Activated CD8-positive, alpha-beta T cell treated with anti-CD3 and anti-CD28 coated beads, Interleukin-2, amount 10 ng/mL, durations not matched to agents 7 days and 5 days (primary cell): ENCODE results near the gene SPTAN1. TPM values are rescaled to one million over a fixed set of nuclear protein-coding genes. Genes with fewer than 3 reads are reported as not detected.
A peak's percentile ranks its signal among the peaks of the same experiment; 100 is the strongest.

Experiments used
- ATAC-seq: fragments of 150-1000 bp; cut with Tn5 transposase; one replicate; pipeline ENCODE4 v1.10.0; 2021; ENCODE audit warnings: moderate library complexity
- CTCF ChIA-PET: fragments of 350-600 bp; sonication (Branson Sonifier 250); formaldehyde crosslinking; loops from one replicate; lab custom pipeline; 2021; ENCODE audit warnings: antibody characterized with exemption; lab: Charles Lee
- POLR2A ChIA-PET: fragments of 350-600 bp; sonication (Branson Sonifier 250); formaldehyde crosslinking; loops from one replicate; lab custom pipeline; 2021; ENCODE audit warnings: antibody characterized with exemption; lab: Charles Lee
- DNase-seq: peaks from one replicate; pipeline ENCODE4 v3.0.0-alpha.2; 2020
- H3K27ac Mint-ChIP-seq: one replicate; pipeline ENCODE4 v1.8.0; 2021; ENCODE audit warnings: mild to moderate bottlenecking, mixed read lengths
- H3K27me3 Mint-ChIP-seq: one replicate; pipeline ENCODE4 v1.8.0; 2021; ENCODE audit warnings: low read depth, mixed read lengths
- H3K36me3 Mint-ChIP-seq: one replicate; pipeline ENCODE4 v1.8.0; 2021; ENCODE audit warnings: low read depth, mixed read lengths
- H3K4me1 Mint-ChIP-seq: one replicate; pipeline ENCODE4 v1.8.0; 2021; ENCODE audit warnings: low read depth, mixed read lengths
- H3K4me3 Mint-ChIP-seq: one replicate; pipeline ENCODE4 v1.8.0; 2021; ENCODE audit warnings: mild to moderate bottlenecking, mixed read lengths
- H3K9me3 Mint-ChIP-seq: one replicate; pipeline ENCODE4 v1.8.0; 2022; ENCODE audit warnings: mixed read lengths; ENCODE audit not compliant: insufficient read depth
- total RNA-seq, 2 experiments: library from RNA; stranded (reverse); gene quantifications; one replicate each; pipeline ENCODE4 v1.2.3, GENCODE V29; 2021

SPTAN1 gene
- total RNA-seq, 2 experiments from 2014 or later: 292 to 303 TPM

- H3K4me1 Mint-ChIP-seq: peaks cover 29% of the 10 kb centered on the region
- ATAC-seq: no peak
These were observed 1.3 kb downstream of the SPTAN1 start for GRCh38 chr9:128553728-128554127.

GRCh38 chr9:128554155-128554862 is 1.9 kb downstream of the SPTAN1 start:
- no peak for ATAC-seq
- H3K4me1 Mint-ChIP-seq: peaks cover 35% of the 10 kb centered on the region

More at GRCh38 chr9:128553728-128554127, 1.3 kb downstream of the SPTAN1 start:
- Mint-ChIP-seq H3K27me3 (no peaks in the 10 kb centered on the region), H3K9me3 (no peaks in the 10 kb centered on the region), H3K4me3 (no peak overlapping the region), H3K36me3 (peaks cover 7% of the 10 kb centered on the region), H3K27ac (no peak overlapping the region)
- no peak for DNase-seq
- POLR2A ChIA-PET: interaction anchor here (1.2 to 4.3 kb wide), 8 partner anchors 11 to 187 kb away, joined by 3 to 38 read pairs (median 8); partner anchors contain the start of gene GLE1
- CTCF ChIA-PET: interaction anchor here (0.6 to 1.3 kb wide), 4 partner anchors 15 to 264 kb away, joined by 3 read pairs; partner anchors contain the start of gene ENDOG

DNA sequence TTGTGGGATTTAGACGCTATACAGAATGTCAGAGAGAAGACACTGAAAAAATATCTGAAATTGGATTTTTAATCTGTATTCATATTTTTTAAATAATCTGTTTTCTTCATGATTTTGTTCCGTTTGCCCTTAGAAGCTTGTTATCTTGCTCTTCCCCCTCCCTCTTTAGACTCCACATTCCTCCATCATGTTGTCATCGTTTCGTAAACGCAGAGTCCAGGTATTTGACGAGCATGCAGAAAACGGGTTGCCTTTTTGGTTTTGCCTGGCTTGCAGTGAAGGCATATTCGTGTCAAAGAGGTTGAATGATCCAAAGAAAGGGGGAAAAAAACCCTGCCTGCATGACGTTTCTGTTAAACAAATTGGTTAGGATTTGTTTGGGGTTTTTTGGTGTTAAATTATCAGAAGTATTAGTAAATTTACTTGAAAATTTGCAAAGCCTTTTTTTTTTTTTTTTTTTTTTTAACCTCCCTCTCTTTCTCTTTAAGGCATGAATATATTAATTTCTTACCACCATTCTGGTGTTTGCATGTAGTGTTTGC is 2.9 kb downstream of the SPTAN1 start:
- Mint-ChIP-seq H3K4me3 (no peak overlapping the region), H3K4me1 (peaks cover 33% of the 10 kb centered on the region), H3K27ac (no peak overlapping the region)

More at GRCh38 chr9:128554155-128554862, 1.9 kb downstream of the SPTAN1 start:
- Mint-ChIP-seq H3K9me3 (no peaks in the 10 kb centered on the region), H3K27ac (no peak overlapping the region), H3K4me3 (no peak overlapping the region), H3K36me3 (peaks cover 10% of the 10 kb centered on the region), H3K27me3 (no peaks in the 10 kb centered on the region)
- no peak for DNase-seq
- ChIA-PET CTCF (interaction anchor here (0.6 to 1.3 kb wide), 4 partner anchors 16 to 264 kb away, joined by 3 read pairs; partner anchors contain the start of gene ENDOG), POLR2A (interaction anchor here (1.6 to 2.0 kb wide), 2 partner anchors 33 to 53 kb away, joined by 5 read pairs; no protein-coding TSS in a partner anchor)

DNA sequence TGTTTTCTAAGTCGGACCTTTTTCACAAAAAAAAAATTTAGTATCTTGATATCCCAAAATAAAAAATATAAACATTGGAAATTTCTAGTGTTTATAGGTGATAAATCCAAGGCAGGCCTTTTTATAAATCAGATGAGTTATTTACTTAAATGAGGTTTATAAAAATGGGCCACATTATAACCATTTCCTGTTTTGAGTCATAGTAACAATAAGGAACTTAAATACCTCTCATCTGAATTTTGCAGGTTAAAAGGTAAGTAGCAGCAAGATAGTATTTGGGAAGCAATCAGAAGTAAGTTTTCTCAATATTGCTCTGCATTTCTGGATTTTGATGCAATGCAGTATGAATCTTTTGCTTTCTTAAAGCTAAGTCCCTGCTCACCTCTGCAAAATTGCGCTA is 3.9 kb downstream of the SPTAN1 start:
- no peak for ATAC-seq
- H3K4me3 Mint-ChIP-seq: no peak overlapping the region
- POLR2A ChIA-PET: interaction anchor here (1.0 kb wide), 1 partner anchor 51 kb away, joined by 4 read pairs; no protein-coding TSS in a partner anchor
- CTCF ChIA-PET: interaction anchor here (0.7 to 1.2 kb wide), 2 partner anchors 117 to 466 kb away, joined by 3 read pairs; no protein-coding TSS in a partner anchor
- H3K9me3 Mint-ChIP-seq: no peaks in the 10 kb centered on the region
- peak overlapping the region; percentile 7 for H3K27ac Mint-ChIP-seq
- H3K27me3 Mint-ChIP-seq: no peaks in the 10 kb centered on the region
- peaks cover 10% of the 10 kb centered on the region for H3K36me3 Mint-ChIP-seq
- DNase-seq: no peak
- H3K4me1 Mint-ChIP-seq: peaks cover 24% of the 10 kb centered on the region

More for the DNA sequence above, 2.9 kb downstream of the SPTAN1 start:
- DNase-seq: no peak
- ChIA-PET POLR2A (interaction anchor here (1.0 kb wide), 1 partner anchor 50 kb away, joined by 4 read pairs; no protein-coding TSS in a partner anchor), CTCF (interaction anchor here (1.2 kb wide), 1 partner anchor 116 kb away, joined by 3 read pairs; no protein-coding TSS in a partner anchor)
- Mint-ChIP-seq H3K27me3 (no peaks in the 10 kb centered on the region), H3K9me3 (no peaks in the 10 kb centered on the region), H3K36me3 (peaks cover 10% of the 10 kb centered on the region)
- no peak for ATAC-seq

DNA sequence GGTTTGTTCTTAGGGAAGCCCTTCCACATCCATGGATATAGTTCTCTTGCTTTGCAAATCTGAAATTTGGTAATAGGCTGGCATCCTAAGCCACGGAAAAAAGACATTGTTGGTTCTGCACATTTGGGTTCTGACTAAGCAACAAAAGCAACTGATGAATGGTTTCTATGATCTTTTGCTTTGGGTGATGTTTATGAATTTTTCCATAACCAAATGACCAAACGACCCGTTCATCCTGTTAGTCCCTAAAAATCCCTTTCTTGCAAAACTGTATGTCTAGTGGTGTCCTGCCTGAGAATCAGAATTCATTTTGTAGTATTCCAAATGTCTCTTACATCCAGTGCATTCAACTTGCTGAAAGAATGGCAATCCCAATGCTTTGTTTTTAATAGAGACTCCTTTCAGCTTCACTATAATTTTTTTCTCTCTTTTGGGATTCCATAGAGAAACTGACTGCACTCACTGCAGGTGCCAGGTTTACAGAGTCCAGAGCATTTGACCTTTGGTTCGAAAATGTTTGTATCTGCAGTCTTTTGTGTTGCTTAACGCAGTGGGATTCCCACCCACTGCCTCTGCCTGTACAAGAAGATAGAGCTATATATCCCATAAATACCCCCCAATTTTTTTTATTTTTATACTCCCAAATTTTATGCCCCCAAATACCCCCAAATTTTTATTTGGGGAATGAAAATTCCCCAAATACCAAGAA is 4.7 kb downstream of the SPTAN1 start:
- Mint-ChIP-seq H3K4me1 (peaks cover 16% of the 10 kb centered on the region), H3K4me3 (no peak overlapping the region), H3K27ac (no peak overlapping the region), H3K27me3 (no peaks in the 10 kb centered on the region), H3K9me3 (no peaks in the 10 kb centered on the region), H3K36me3 (peaks cover 14% of the 10 kb centered on the region)
- POLR2A ChIA-PET: interaction anchor here (0.5 to 0.6 kb wide), 2 partner anchors 8 to 365 kb away, joined by 3 to 4 read pairs; no protein-coding TSS in a partner anchor
- CTCF ChIA-PET: interaction anchor here (0.7 kb wide), 1 partner anchor 465 kb away, joined by 3 read pairs; no protein-coding TSS in a partner anchor
- no peak for ATAC-seq
- no peak for DNase-seq

DNA sequence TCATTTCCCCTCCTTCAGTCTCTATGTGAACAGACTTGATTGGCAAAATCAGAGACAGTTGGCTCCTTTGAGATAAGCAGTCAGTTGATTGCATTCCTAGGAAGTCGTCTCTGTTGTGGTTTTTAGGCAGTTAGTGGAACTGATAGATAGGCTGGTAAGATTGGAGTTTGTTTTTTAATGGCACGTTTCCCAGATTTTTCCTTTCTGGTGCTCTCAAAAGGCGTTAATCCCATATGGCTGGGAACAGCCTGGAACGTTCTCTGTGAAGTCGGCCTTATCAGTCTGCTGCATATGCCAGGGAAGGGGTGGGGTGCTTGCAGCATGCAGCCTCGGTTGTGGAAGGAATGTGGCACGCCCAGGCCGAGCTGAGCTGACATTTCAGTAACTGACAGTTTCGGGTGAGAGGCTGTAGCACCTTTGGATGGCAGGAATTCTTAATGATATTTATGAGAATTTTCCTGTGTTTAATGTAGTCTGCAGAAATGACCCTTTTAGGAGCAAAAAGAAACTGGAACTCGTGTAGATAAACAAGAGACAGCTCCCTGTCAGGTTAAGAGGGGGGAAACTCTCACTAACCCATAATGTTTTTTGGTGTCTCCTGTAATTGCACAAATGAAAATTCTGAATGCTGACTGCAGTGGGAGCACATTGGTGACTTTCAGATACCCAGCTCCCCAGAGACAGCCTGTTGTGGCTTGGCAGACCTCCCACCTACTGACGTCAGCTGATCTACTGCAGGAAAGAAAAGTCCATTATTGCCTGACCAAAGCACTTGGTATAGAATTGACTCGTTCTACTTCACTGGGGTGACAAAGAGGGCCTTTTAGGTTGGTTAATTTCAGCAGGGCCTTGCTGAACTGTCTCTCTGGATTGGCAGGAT is 6.3 kb downstream of the SPTAN1 start:
- peaks cover 16% of the 10 kb centered on the region for H3K4me1 Mint-ChIP-seq
- H3K27me3 Mint-ChIP-seq: no peaks in the 10 kb centered on the region
- peak overlapping the region; percentile 74 for H3K27ac Mint-ChIP-seq
- POLR2A ChIA-PET: interaction anchor here (0.6 to 1.8 kb wide), 2 partner anchors 8 to 29 kb away, joined by 3 to 4 read pairs; no protein-coding TSS in a partner anchor
- CTCF ChIA-PET: no interaction called here
- peaks cover 18% of the 10 kb centered on the region for H3K36me3 Mint-ChIP-seq
- DNase-seq: peak; percentile 57
- peak; percentile 47 for ATAC-seq
- no peaks in the 10 kb centered on the region for H3K9me3 Mint-ChIP-seq
- H3K4me3 Mint-ChIP-seq: peak overlapping the region; percentile 39

GRCh38 chr9:128565578-128565977 is 13.2 kb downstream of the SPTAN1 start:
- DNase-seq (no peak), ATAC-seq (no peak)
- no peak overlapping the region for H3K27ac Mint-ChIP-seq
- no peak overlapping the region for H3K4me3 Mint-ChIP-seq
- H3K27me3 Mint-ChIP-seq: no peaks in the 10 kb centered on the region
- peaks cover 42% of the 10 kb centered on the region for H3K36me3 Mint-ChIP-seq
- CTCF ChIA-PET: no interaction called here
- H3K4me1 Mint-ChIP-seq: no peaks in the 10 kb centered on the region
- H3K9me3 Mint-ChIP-seq: no peaks in the 10 kb centered on the region
- POLR2A ChIA-PET: interaction anchor here (0.8 to 2.4 kb wide), 2 partner anchors 9 to 13 kb away, joined by 3 to 8 read pairs; no protein-coding TSS in a partner anchor

DNA sequence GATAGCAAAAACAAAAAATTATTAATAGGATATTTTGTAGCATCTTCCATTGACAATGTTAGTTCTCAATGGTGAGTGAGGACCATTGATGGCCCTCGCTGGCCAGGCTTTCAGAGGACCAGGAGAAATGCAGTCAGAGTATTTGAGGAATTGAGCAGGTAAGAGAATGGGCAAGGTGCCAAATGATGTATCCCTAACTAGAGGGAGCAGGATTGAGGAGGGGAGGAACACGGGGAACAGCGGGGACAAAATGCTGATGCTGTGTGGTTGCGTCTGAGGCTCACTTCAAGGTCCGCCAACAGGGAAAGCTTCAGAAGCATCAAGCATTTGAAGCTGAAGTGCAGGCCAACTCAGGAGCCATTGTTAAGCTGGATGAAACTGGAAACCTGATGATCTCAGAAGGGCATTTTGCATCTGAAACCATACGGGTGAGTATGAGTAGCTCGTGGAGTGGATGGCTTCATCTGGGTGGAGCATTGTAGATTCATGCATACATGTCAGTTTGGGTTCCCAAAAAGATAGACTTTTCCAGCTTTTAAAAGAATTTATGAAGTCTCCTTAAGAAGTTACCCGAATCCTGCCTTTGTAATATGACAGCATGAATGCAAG is 16.2 kb downstream of the SPTAN1 start:
- Mint-ChIP-seq H3K27me3 (no peaks in the 10 kb centered on the region), H3K4me3 (no peak overlapping the region), H3K27ac (no peak overlapping the region), H3K4me1 (no peaks in the 10 kb centered on the region), H3K9me3 (no peaks in the 10 kb centered on the region), H3K36me3 (peaks cover 49% of the 10 kb centered on the region)
- CTCF ChIA-PET: no interaction called here
- POLR2A ChIA-PET: interaction anchor here (1.3 kb wide), 1 partner anchor 16 kb away, joined by 4 read pairs; no protein-coding TSS in a partner anchor
- DNase-seq (no peak), ATAC-seq (no peak)

DNA sequence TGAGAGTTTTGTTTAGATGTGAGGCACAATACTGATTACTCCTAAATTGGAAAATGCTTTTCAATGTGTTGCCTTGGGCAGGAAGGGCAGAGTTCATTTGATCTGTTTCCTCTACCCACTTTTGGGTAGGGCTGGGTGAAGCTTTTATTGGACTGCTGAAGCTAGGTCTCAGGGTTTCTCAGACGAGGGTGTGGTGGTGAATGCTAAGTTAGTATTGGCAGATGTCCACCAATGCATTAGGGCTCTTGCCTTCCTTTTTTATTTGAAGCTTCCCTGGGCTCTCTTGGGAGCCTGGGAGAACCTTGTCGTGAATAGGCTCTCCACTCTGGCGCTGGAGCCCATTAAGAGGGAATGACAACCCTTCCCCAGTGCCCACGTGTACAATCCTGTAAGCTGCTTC is 23.1 kb downstream of the SPTAN1 start:
- H3K27me3 Mint-ChIP-seq: no peaks in the 10 kb centered on the region
- ATAC-seq (no peak), DNase-seq (no peak)
- H3K4me3 Mint-ChIP-seq: no peak overlapping the region
- no peaks in the 10 kb centered on the region for H3K9me3 Mint-ChIP-seq
- peaks cover 69% of the 10 kb centered on the region for H3K36me3 Mint-ChIP-seq
- ChIA-PET POLR2A (no interaction called here), CTCF (no interaction called here)
- no peaks in the 10 kb centered on the region for H3K4me1 Mint-ChIP-seq
- H3K27ac Mint-ChIP-seq: peak overlapping the region; percentile 44

DNA sequence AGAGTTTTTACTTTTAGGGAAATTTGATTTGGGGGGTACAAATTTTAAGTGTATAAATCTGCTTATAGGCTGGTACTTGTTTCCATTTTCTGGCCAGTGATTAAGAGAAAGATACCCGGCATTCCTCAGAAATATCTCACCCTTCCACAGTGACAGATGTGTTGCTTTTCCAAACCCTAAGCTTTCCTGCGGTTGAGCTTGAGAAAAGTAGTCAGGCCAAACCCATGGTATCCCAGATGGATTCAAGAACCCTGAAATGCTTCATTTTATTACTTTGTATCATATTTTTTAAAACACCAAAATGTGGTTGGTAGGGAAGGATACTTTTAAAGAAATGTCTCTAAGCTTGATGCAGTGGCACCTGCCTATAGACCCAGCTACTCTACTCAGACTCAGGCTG is 23.5 kb downstream of the SPTAN1 start:
- H3K27ac Mint-ChIP-seq: no peak overlapping the region
- ATAC-seq: no peak
- no peak overlapping the region for H3K4me3 Mint-ChIP-seq
- H3K36me3 Mint-ChIP-seq: peaks cover 72% of the 10 kb centered on the region
- ChIA-PET POLR2A (no interaction called here), CTCF (no interaction called here)
- DNase-seq: no peak
- H3K9me3 Mint-ChIP-seq: no peaks in the 10 kb centered on the region
- H3K4me1 Mint-ChIP-seq: no peaks in the 10 kb centered on the region
- no peaks in the 10 kb centered on the region for H3K27me3 Mint-ChIP-seq
